ENCODE measurements around the gene SNAI3.

DNA sequence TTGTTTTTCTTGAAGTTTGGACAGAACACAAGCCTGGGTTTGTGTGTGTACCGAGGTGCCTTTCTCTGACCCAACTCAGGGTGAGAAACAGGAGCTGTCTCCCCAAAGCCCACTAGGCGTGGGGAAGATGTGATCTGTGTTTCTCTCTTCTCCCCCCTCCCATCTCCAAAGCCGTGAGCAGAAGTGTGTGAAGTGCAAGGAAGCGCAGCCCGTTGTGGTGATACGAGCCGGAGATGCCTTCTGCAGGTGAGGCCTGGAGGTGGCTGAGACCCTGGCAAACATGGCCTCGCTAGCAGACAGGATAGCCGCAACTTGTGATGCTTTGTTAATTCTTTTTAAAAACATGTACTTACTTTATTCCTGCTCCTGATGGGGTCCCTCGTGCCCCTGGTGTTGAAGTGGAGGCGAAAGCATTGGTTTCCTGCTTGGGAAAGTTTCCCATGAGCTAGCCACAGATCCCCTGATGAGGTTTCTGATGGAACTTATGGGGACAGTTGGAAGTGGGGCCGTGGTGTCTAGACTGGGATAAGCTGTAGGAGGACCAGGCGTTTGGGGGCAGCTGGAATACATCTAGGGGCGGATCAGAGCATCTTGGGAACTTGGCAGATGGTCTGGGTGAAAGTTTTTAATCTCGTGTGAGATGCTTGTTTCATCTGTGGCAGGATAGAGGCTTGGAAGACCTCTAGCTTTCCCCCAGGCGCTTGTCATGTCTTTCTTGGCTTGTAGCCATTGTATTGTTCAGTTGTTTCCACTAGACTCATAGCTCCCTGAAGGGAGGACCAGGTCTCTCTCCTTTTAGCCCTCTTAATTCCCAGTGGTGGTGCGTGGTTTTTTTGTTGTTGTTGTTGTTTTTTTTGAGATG lies 20.9 kb upstream of the SNAI3 start:
- TF ChIP-seq, protein P1, sequence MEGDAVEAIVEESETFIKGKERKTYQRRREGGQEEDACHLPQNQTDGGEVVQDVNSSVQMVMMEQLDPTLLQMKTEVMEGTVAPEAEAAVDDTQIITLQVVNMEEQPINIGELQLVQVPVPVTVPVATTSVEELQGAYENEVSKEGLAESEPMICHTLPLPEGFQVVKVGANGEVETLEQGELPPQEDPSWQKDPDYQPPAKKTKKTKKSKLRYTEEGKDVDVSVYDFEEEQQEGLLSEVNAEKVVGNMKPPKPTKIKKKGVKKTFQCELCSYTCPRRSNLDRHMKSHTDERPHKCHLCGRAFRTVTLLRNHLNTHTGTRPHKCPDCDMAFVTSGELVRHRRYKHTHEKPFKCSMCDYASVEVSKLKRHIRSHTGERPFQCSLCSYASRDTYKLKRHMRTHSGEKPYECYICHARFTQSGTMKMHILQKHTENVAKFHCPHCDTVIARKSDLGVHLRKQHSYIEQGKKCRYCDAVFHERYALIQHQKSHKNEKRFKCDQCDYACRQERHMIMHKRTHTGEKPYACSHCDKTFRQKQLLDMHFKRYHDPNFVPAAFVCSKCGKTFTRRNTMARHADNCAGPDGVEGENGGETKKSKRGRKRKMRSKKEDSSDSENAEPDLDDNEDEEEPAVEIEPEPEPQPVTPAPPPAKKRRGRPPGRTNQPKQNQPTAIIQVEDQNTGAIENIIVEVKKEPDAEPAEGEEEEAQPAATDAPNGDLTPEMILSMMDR (IDR thresholded peaks at IDR 0.05), result no peak
- TF ChIP-seq POLR2A (IDR thresholded peaks at IDR 0.05), result no peak

Measured in thyroid gland (tissue), 4 donors.